GM20000 (cell line): ENCODE results near the gene RFX2.

Experiments
- DNase-seq: peaks from one replicate; pipeline ENCODE4 v3.0.0; 2012; ENCODE audit warnings: low spot score
- TF ChIP-seq, protein P1 (sequence below): IDR thresholded peaks from 2 replicates; pipeline ENCODE4 v1.5.1; 2012; ENCODE audit warnings: mild to moderate bottlenecking, control low read depth; ENCODE audit errors: extremely low read depth, missing control alignments

Gene RFX2

GRCh38 chr19:5983367-5983955 lies 126.8 kb downstream of the RFX2 start:
- no peak for DNase-seq
- TF ChIP-seq, protein P1, sequence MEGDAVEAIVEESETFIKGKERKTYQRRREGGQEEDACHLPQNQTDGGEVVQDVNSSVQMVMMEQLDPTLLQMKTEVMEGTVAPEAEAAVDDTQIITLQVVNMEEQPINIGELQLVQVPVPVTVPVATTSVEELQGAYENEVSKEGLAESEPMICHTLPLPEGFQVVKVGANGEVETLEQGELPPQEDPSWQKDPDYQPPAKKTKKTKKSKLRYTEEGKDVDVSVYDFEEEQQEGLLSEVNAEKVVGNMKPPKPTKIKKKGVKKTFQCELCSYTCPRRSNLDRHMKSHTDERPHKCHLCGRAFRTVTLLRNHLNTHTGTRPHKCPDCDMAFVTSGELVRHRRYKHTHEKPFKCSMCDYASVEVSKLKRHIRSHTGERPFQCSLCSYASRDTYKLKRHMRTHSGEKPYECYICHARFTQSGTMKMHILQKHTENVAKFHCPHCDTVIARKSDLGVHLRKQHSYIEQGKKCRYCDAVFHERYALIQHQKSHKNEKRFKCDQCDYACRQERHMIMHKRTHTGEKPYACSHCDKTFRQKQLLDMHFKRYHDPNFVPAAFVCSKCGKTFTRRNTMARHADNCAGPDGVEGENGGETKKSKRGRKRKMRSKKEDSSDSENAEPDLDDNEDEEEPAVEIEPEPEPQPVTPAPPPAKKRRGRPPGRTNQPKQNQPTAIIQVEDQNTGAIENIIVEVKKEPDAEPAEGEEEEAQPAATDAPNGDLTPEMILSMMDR, result no peak

DNA sequence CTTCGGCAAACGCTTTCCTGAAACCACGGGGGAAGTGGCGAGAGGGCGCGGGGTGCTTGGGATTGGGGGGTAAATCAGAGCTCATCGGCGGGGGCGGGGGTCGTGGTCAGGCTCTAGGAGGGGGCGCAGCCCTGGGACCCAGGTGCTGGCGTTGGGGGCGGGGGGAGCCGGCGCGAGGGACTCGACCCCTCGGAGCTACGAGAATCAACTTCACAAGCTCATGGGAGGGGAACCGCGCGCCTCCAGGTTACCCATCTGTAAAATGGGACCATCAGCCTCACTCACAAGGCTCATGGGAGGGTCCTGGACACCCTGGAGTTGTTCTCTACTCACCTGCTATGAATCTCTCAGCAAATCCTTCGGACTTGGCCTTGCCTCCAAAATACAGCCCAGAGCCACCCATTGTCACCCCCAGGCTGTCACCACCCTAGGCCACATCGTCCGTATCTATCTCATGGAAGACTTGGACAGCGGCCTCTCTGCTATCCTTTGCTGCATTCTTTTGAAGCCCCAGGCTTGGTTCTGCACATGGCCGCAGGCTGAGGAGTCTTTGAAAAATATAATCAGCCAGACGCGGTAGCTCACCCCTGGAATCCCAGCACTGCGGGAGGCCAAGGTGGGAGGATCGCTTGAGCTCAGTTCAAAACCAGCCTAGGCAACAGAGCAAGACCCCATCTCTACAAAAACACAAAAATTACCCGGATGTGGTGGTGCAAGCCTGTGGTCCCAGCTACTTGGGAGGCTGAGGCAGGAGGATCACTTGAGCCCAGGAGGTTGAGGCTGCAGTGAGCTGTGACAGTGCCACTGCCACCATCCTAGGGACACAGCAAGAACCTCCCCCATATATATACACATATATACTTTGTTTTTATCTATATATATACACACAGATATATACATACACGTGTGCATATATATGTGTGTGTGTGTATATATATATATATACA lies 131.4 kb downstream of the RFX2 start:
- TF ChIP-seq, protein P1, result no peak
- no peak for DNase-seq

- DNase-seq, result peak; percentile 99
- TF ChIP-seq, protein P1, result no peak
Measured at GRCh38 chr19:5977785-5978605, 132.3 kb downstream of the RFX2 start, which contains the start of gene RANBP3. Gene RANBP3, minus strand, starts transcription at chr19:5978140. Its CDS starts 58 bp downstream, at chr19:5978082.

- no peak for DNase-seq
- TF ChIP-seq, protein P1, result no peak
Measured at GRCh38 chr19:5977222-5977784, 133.0 kb downstream of the RFX2 start.

- no peak for DNase-seq
- TF ChIP-seq, protein P1, result no peak
Measured at GRCh38 chr19:5976768-5977167, 133.5 kb downstream of the RFX2 start.

DNA sequence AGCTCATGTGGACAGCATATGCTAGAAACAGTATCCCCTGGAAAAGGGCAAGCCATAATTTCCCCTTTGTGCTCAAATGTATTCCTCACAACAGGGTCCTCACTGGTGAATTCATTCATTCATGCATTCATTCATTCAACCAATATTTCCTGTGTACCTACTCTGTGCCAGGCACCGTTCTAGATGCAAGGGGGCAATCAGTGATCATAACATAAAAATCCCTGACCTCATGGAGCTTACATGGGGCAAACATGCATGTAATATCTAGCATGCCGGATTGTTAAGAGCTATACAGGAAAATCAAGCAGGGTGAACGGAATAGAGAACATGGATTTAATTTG lies 134.9 kb downstream of the RFX2 start:
- no peak for DNase-seq
- TF ChIP-seq, protein P1, result no peak
